Activated CD8-positive, alpha-beta memory T cell treated with anti-CD3 and anti-CD28 coated beads, Interleukin-2, amount 50 U/mL, for 4 hours (primary cell): ENCODE results near the gene RHOXF1.
"Not testable (repeated sequence)": the region's sequence is repeated elsewhere in the genome, so short reads cannot be mapped to it uniquely, and the experiment has no call there.

Experiments
- DNase-seq: peaks from one replicate; pipeline ENCODE4 v3.0.0-alpha.2; 2020

The RHOXF1 gene, protein sequence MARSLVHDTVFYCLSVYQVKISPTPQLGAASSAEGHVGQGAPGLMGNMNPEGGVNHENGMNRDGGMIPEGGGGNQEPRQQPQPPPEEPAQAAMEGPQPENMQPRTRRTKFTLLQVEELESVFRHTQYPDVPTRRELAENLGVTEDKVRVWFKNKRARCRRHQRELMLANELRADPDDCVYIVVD

GRCh38 chrX:120115438-120115963, at the start of gene RHOXF1:
Gene RHOXF1 (minus strand): TSS chrX:120115913. CDS start chrX:120115862, 51 bp downstream.
- no peak for DNase-seq

- DNase-seq: not testable (repeated sequence)
Observed at GRCh38 chrX:120159086-120159485, 43.4 kb upstream of the RHOXF1 start.

DNA sequence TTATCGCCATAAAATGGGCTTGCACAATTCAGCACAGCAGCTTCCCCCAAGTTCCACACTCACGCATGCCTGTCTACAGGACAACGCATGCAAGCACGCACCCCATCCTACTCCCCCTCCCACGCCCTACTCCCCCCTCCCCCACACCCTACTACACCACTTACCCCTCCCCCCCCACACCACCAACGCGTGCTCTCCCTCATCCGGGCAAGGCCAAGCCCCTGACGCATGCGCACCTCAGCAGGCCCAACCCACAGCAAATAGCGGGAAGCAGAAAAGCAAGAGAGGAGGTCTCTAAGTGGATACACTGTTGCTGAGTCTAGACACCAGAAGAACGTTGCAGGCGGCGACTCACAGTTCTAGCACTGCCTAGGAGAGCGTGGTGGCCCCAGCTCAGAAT, 42.6 kb upstream of the RHOXF1 start, which contains the start of gene RHOXF2:
TSS of gene RHOXF2 (plus strand) at position 301 of the 400 bp plus-strand sequence. CDS start 138 bp downstream, outside the sequence.
- DNase-seq: not testable (repeated sequence)

- DNase-seq: not testable (repeated sequence)
Observed at GRCh38 chrX:120150109-120150744, 34.5 kb upstream of the RHOXF1 start.

DNA sequence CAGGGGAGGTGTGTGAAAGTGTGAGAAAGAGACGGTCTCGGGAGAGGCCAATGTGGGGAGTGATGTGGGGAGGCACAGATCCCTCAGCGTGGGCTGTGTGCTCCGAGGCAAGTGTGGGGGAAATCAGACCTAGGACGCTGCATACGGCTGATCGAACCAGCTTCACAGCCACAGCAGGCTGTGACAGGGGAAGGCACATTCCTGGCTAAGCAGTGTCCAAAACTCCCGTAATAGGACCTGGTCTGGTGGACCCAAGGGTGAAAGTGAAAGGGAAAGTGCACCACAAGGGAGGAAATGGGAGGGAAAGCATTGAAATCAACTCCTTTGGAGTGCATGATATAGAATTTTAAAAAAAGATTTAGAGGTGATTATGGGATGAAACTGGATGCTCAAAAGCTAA, 31.8 kb upstream of the RHOXF1 start:
- DNase-seq: no peak

GRCh38 chrX:120146323-120146722, 30.6 kb upstream of the RHOXF1 start:
- not testable (repeated sequence) for DNase-seq

GRCh38 chrX:120145295-120145925, 29.7 kb upstream of the RHOXF1 start:
- no peak for DNase-seq

GRCh38 chrX:120144178-120144844, 28.6 kb upstream of the RHOXF1 start:
- no peak for DNase-seq

- DNase-seq: no peak
Observed at GRCh38 chrX:120140293-120140981, 24.7 kb upstream of the RHOXF1 start.

DNA sequence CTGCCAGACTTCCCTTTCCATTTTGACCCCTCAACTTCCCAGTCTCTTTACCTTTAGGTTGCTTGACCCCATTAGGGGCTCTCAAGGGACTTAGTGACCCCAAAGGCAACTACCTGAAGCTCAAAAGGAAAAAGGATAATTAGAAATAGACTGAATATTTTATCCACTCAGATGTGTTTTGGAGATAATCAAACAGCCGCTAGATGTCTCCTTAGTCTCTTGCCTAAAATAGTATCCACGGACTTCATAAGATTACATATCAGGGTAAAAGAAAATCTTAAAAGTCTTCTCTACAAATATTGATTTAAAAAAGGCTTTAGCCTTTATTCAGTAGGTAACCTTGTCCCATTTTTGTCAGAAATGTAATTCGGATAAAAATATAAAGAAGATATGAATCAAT, 21.7 kb upstream of the RHOXF1 start:
- no peak for DNase-seq

GRCh38 chrX:120136840-120137239, 21.1 kb upstream of the RHOXF1 start:
- DNase-seq: no peak

DNA sequence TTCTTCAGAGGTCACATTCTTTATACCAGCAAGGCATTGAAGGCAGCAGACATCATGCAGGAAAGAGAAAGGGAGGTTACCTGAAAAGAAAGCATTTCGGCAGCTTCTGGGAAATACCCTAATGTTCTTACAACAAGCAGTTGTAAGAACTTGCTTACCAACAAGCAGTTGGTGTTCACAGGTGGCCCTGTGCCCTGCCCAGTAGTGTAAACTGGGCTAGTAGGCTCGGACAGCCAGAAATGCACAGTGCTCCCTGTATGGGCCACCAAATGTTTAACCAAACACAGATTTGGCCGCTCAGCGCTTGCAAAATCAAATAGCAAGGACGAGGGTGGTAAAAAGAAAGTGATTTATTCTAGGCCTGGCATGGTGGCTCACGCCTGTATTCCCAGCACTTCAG, 20.4 kb upstream of the RHOXF1 start:
- no peak for DNase-seq

DNA sequence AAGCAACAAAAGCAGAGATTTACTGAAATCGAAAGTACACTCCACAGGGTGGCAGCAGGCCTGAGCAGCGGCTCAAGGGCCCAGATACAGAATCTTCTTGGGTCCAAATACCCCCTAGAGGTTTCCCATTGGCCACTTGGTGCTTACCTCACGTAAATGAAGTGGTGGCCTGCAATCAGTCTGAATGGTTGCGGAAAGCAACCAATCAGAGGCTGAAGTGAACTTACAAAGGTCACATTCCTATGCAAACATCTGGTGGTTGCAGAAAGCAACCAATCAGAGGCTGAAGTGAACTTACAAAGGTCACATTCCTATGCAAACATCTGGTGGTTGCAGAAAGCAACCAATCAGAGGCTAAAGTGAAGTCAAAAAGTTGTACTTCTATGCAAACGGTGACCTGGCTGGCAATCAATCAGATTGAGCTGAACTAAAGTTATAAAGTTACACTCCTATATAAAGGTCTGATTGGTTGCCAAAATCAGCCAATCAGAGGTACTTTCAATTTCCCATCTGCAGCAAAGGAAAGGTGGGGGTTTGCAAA, 12.7 kb upstream of the RHOXF1 start:
- DNase-seq: not testable (repeated sequence)

DNA sequence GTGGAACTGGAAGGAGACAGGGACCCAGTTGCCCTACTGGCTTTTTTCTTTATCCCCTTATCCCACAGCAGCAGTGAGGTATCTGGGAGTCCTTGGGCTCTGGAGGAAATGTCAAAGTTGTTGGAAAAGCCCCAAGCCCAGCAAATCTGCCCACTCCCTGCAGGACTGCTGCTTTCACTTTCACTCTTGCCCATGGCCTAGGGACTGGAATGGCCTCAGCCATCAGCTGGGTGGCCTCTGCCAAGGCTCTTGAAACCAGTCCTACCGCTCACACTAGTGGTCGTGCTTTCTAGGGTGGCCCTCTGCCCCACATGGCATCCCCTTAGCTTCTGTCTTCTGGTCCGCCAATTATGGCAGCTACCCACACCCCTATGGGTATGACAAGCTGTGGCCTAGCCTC, 9.7 kb upstream of the RHOXF1 start:
- DNase-seq: no peak

GRCh38 chrX:120120223-120120622, 4.5 kb upstream of the RHOXF1 start:
- DNase-seq: no peak

DNA sequence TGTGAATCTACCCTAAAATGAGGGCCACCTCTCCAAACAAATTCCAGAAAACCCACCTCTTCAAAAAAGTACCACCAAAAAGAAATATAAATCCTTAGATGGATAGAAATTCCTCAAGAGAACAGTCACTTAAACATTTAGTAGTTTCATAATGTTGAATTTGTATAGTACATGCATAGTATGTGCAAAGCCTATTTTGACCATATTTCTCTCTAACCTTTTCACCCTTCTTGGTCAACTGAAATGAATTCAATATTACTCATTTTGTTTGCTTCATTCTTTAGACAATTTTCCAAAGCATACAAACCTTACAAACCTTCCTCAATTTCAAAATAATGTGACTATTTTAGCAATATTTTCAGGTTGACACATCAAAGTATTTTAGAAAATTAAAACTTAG, 4.1 kb downstream of the RHOXF1 start:
- no peak for DNase-seq

DNA sequence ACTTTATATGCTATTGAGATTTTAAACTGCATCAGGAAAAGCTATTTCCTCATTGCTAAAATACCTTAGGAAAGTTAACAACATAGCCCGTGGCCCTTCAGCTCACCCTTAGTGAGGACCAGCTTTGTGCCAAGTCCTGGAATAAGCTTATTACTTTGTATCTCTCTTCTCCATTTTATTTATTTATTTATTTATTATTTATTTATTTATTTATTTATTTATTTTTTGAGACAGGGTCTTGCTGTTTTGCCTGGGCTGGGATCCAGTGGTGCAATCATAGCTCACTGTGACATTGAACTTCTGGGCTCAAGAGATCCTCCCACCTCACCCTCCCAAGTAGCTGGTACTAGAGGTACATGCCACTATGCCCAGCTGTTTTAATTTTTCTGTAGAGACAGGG, 6.3 kb downstream of the RHOXF1 start:
- DNase-seq: no peak

DNA sequence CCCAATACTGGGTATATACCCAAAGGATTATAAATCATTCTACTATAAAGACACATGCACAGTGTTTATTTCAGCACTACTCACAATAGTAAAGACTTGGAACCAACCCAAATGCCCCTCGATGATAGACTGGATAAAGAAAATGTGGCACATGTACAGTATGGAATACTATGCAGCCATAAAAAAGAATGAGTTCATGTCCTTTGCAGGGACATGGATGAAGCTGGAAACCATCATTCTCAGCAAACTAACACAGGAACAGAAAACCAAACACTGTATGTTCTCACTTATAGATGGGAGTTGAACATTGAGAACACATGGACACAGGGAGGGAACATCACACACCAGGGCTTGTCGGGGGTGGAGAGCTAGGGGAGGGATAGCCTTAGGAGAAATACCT, 11.0 kb downstream of the RHOXF1 start:
- DNase-seq: not testable (repeated sequence)

- DNase-seq: not testable (repeated sequence)
Observed at GRCh38 chrX:120101057-120101456, 14.7 kb downstream of the RHOXF1 start.

DNA sequence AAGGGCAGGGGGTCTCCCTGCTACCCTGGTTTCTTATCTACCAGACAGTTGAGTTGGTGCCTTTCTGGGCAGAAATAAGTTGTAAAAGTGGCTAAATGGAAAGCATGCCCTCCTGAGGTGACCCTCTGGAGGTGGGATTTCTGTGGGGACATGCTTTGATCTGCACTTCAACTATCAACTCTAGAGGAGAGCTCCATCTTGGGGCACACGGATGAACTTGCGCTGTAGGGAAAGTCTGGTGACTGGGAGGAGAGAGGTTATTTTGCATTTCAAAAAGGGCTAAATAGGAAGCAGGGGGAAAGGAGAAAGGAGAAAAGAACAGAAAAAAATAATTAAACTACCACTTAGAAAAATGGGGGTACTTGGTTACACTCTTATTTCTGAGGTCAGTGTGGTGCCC, 25.5 kb downstream of the RHOXF1 start:
- DNase-seq: no peak

DNA sequence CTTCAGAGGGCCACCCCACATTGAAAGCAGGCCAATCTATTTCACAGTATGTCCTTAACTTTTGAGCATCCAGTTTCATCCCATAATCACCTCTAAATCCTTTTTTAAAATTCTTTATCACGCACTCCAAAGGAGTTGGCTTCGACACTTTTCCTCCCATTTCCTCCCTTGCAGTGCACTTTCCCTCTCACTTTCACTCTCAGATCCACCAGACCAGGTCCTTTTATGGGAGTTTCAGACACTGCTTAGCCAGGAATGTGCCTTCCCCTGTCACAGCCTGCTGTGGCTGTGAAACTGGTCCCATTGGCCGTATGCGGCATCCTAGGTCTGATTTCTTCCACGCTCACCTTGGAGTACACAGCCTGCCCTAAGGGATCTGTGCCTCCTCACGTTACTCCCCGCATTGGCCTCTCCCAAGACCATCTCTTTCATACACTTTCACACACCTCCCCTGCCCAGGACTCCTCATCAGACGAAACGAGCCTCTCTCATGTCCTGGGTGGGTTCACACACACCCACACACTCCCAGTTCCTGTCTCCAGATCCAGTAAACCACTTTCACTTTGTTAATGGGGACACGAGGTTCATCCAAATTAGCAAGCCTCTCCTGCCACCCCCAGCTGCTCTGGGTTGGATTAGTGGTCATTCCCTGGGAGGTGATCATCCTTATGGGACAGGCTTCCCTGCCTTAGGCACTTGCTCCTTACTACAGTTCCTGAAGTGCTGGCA, 28.3 kb downstream of the RHOXF1 start:
- no peak for DNase-seq
